ENCODE results near the gene NNMT.

- TF ChIP-seq CTCF (IDR thresholded peaks at IDR 0.05) = no peak
- TF ChIP-seq POLR2A (IDR thresholded peaks at IDR 0.05) = no peak
Observed at GRCh38 chr11:114276077-114276476, 20.1 kb upstream of the NNMT start.
